ENCODE results near the gene BASP1. TPM values are rescaled to one million over a fixed set of nuclear protein-coding genes. Genes with fewer than 3 reads are reported as not detected.

Gene BASP1
- polyA plus RNA-seq, 3 donors from 2014 or later, result 1.6 to 7.2 (median 5.3) TPM

- Mint-ChIP-seq H3K27me3 (ENCODE audit: low read depth in 3 of 3) (peaks cover 0 to 2% (median 2%) of the 10 kb centered on the region in 3 donors), H3K4me3 (no peak overlapping the region), H3K36me3 (peaks cover 0 to 3% (median 0%) of the 10 kb centered on the region in 3 donors), H3K9me3 (peaks cover 4 to 28% (median 12%) of the 10 kb centered on the region in 6 donors), H3K27ac (no peak overlapping the region), H3K4me1 (no peaks in the 10 kb centered on the region)
- DNase-seq, result no peak
These were observed 108.6 kb downstream of the BASP1 start for GRCh38 chr5:17325770-17326599.
